ENCODE results near the gene DAPK1.

- TF ChIP-seq, protein P1, sequence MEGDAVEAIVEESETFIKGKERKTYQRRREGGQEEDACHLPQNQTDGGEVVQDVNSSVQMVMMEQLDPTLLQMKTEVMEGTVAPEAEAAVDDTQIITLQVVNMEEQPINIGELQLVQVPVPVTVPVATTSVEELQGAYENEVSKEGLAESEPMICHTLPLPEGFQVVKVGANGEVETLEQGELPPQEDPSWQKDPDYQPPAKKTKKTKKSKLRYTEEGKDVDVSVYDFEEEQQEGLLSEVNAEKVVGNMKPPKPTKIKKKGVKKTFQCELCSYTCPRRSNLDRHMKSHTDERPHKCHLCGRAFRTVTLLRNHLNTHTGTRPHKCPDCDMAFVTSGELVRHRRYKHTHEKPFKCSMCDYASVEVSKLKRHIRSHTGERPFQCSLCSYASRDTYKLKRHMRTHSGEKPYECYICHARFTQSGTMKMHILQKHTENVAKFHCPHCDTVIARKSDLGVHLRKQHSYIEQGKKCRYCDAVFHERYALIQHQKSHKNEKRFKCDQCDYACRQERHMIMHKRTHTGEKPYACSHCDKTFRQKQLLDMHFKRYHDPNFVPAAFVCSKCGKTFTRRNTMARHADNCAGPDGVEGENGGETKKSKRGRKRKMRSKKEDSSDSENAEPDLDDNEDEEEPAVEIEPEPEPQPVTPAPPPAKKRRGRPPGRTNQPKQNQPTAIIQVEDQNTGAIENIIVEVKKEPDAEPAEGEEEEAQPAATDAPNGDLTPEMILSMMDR (IDR thresholded peaks at IDR 0.05; ENCODE audit: insufficient read depth, low read depth, low read length): no peak
- TF ChIP-seq EZH2 (IDR thresholded peaks at IDR 0.05; ENCODE audit: insufficient read depth, low read length): no peak
Observed at GRCh38 chr9:87638292-87638691, 140.6 kb downstream of the DAPK1 start.
